BLaER1 treated with 17β-estradiol and CSF1 and Interleukin-3, amounts not matched to agents 10 nM and 100 nM (cell line): ENCODE data around the gene BPIFB3.
A peak's percentile ranks its signal among the peaks of the same experiment; 100 is the strongest.

ENCODE experiments used
- H3K27ac ChIP-seq, 11 experiments: shearing (Covaris generic); formaldehyde crosslinking; 2 replicates each; pipeline ENCODE4 v1.8.1; 2022
- H3K27me3 ChIP-seq, 11 experiments: shearing (Covaris generic); formaldehyde crosslinking; 2 replicates each; pipeline ENCODE4 v1.8.1; 2022
- H3K36me3 ChIP-seq, 11 experiments: shearing (Covaris generic); formaldehyde crosslinking; 2 replicates each; pipeline ENCODE4 v1.8.1; 2022
- H3K4me1 ChIP-seq, 10 experiments: shearing (Covaris generic); formaldehyde crosslinking; 2 replicates each; pipeline ENCODE4 v1.8.1; 2022
- H3K4me2 ChIP-seq, 11 experiments: shearing (Covaris generic); formaldehyde crosslinking; 2 replicates each; pipeline ENCODE4 v1.8.1; 2022
- H3K4me3 ChIP-seq, 10 experiments: shearing (Covaris generic); formaldehyde crosslinking; 2 replicates each; pipeline ENCODE4 v1.8.1; 2022
- H3K9ac ChIP-seq, 11 experiments: shearing (Covaris generic); formaldehyde crosslinking; 2 replicates each; pipeline ENCODE4 v1.8.1; 2022
- H3K9me3 ChIP-seq, 11 experiments: shearing (Covaris generic); formaldehyde crosslinking; replicated peaks in 1 of 11; 2 replicates each; pipeline ENCODE4 v1.8.1; 2022
- H4K20me1 ChIP-seq, 11 experiments: shearing (Covaris generic); formaldehyde crosslinking; 2 replicates each; pipeline ENCODE4 v1.8.1; 2022
- Cebpa-rat ChIP-seq, 11 experiments: shearing (Covaris generic); IDR thresholded peaks; 2 replicates each; pipeline ENCODE4 v1.8.1; 2022

BPIFB3 gene

GRCh38 chr20:33064572-33065287, 11.0 kb downstream of the BPIFB3 start:
- H3K27me3 ChIP-seq, result no peaks in the 10 kb centered on the region
- H3K4me1 ChIP-seq, result peaks cover 0 to 45% (median 39%) of the 10 kb centered on the region in 10 experiments; a peak in 16 of 20 replicates
- H3K4me2 ChIP-seq, result peak overlapping the region in 6 of 11 experiments; percentile 9 to 48 (median 34); a peak in 7 of 22 replicates
- no peak overlapping the region for H3K4me3 ChIP-seq
- H3K9me3 ChIP-seq, result no peaks in the 10 kb centered on the region
- no peaks in the 10 kb centered on the region for H3K36me3 ChIP-seq
- H3K27ac ChIP-seq, result no peak overlapping the region
- H3K9ac ChIP-seq, result no peak overlapping the region
- H4K20me1 ChIP-seq, result no peaks in the 10 kb centered on the region
- no peak for TF ChIP-seq Cebpa-rat (IDR thresholded peaks at IDR 0.05)

- Histone ChIP-seq H3K4me2 (peak overlapping the region in 7 of 11 experiments; percentile 6 to 48 (median 30); a peak in 7 of 22 replicates), H3K4me3 (no peak overlapping the region)
- no peak for TF ChIP-seq Cebpa-rat (IDR thresholded peaks at IDR 0.05)
These were observed 12.1 kb downstream of the BPIFB3 start for GRCh38 chr20:33065785-33066184.

GRCh38 chr20:33067806-33068205, 14.1 kb downstream of the BPIFB3 start:
- Histone ChIP-seq H3K9me3 (no peaks in the 10 kb centered on the region), H3K27me3 (no peaks in the 10 kb centered on the region), H3K27ac (peak overlapping the region in 2 of 11 experiments; percentile 7 to 40; a peak in 2 of 22 replicates), H3K4me3 (no peak overlapping the region), H4K20me1 (no peaks in the 10 kb centered on the region), H3K4me1 (peaks cover 0 to 24% (median 16%) of the 10 kb centered on the region in 10 experiments; a peak in 16 of 20 replicates), H3K36me3 (no peaks in the 10 kb centered on the region), H3K9ac (0 out of 22 replicates have a peak overlapping the region, but pooled peaks of 1 of the 11 experiments have one; percentile 15), H3K4me2 (peak overlapping the region in 5 of 11 experiments; percentile 8 to 61 (median 43); a peak in 10 of 22 replicates)
- no peak for TF ChIP-seq Cebpa-rat (IDR thresholded peaks at IDR 0.05)

More at GRCh38 chr20:33065785-33066184, 12.1 kb downstream of the BPIFB3 start:
- Histone ChIP-seq H3K9me3 (no peaks in the 10 kb centered on the region), H3K36me3 (no peaks in the 10 kb centered on the region), H3K4me1 (peaks cover 0 to 42% (median 34%) of the 10 kb centered on the region in 10 experiments; a peak in 16 of 20 replicates), H4K20me1 (no peaks in the 10 kb centered on the region), H3K9ac (no peak overlapping the region), H3K27me3 (no peaks in the 10 kb centered on the region), H3K27ac (no peak overlapping the region)

GRCh38 chr20:33068251-33068939, 14.7 kb downstream of the BPIFB3 start:
- Histone ChIP-seq H3K4me1 (peaks cover 0 to 24% (median 16%) of the 10 kb centered on the region in 10 experiments; a peak in 16 of 20 replicates), H3K4me2 (peak overlapping the region in 5 of 11 experiments; percentile 8 to 61 (median 43); a peak in 8 of 22 replicates), H3K9ac (no peak overlapping the region), H3K9me3 (no peaks in the 10 kb centered on the region), H3K4me3 (no peak overlapping the region), H3K27ac (peak overlapping the region in 1 of 11 experiments; percentile 40; a peak in 1 of 22 replicates), H3K27me3 (no peaks in the 10 kb centered on the region), H3K36me3 (no peaks in the 10 kb centered on the region), H4K20me1 (no peaks in the 10 kb centered on the region)
- TF ChIP-seq Cebpa-rat (IDR thresholded peaks at IDR 0.05), result no peak

- Histone ChIP-seq H3K27ac (no peak overlapping the region), H3K4me1 (peaks cover 0 to 24% (median 14%) of the 10 kb centered on the region in 10 experiments; a peak in 16 of 20 replicates), H3K27me3 (no peaks in the 10 kb centered on the region), H3K9me3 (no peaks in the 10 kb centered on the region), H3K36me3 (no peaks in the 10 kb centered on the region), H3K9ac (no peak overlapping the region), H4K20me1 (no peaks in the 10 kb centered on the region), H3K4me3 (no peak overlapping the region), H3K4me2 (no peak overlapping the region)
- no peak for TF ChIP-seq Cebpa-rat (IDR thresholded peaks at IDR 0.05)
These were observed 16.0 kb downstream of the BPIFB3 start for GRCh38 chr20:33069673-33070072.

GRCh38 chr20:33070111-33071053, 16.7 kb downstream of the BPIFB3 start:
- TF ChIP-seq Cebpa-rat (IDR thresholded peaks at IDR 0.05), result no peak
- Histone ChIP-seq H3K9me3 (no peaks in the 10 kb centered on the region), H3K36me3 (no peaks in the 10 kb centered on the region), H3K4me2 (no peak overlapping the region), H3K4me1 (peaks cover 0 to 21% (median 7%) of the 10 kb centered on the region in 10 experiments; a peak in 15 of 20 replicates), H3K4me3 (no peak overlapping the region), H3K27me3 (no peaks in the 10 kb centered on the region), H3K27ac (no peak overlapping the region), H3K9ac (no peak overlapping the region), H4K20me1 (no peaks in the 10 kb centered on the region)

- Histone ChIP-seq H4K20me1 (no peaks in the 10 kb centered on the region), H3K9ac (no peak overlapping the region), H3K27me3 (no peaks in the 10 kb centered on the region), H3K27ac (no peak overlapping the region), H3K9me3 (no peaks in the 10 kb centered on the region), H3K4me3 (no peak overlapping the region), H3K4me1 (peaks cover 0 to 14% (median 0%) of the 10 kb centered on the region in 10 experiments; a peak in 6 of 20 replicates), H3K36me3 (no peaks in the 10 kb centered on the region), H3K4me2 (0 out of 22 replicates have a peak overlapping the region, but pooled peaks of 1 of the 11 experiments have one; percentile 5)
- TF ChIP-seq Cebpa-rat (IDR thresholded peaks at IDR 0.05), result no peak
These were observed 17.5 kb downstream of the BPIFB3 start for GRCh38 chr20:33071198-33071597.

GRCh38 chr20:33072362-33072761, 18.7 kb downstream of the BPIFB3 start:
- Histone ChIP-seq H3K4me2 (no peak overlapping the region), H3K27me3 (no peaks in the 10 kb centered on the region), H3K9ac (no peak overlapping the region), H4K20me1 (no peaks in the 10 kb centered on the region), H3K9me3 (no peaks in the 10 kb centered on the region), H3K27ac (no peak overlapping the region), H3K36me3 (no peaks in the 10 kb centered on the region), H3K4me1 (peaks cover 0 to 12% (median 1%) of the 10 kb centered on the region in 10 experiments; a peak in 10 of 20 replicates), H3K4me3 (no peak overlapping the region)
- no peak for TF ChIP-seq Cebpa-rat (IDR thresholded peaks at IDR 0.05)
